HUDEP-2 (cell line): ENCODE measurements around the gene MCUR1.
A peak's percentile ranks its signal among the peaks of the same experiment; 100 is the strongest.
"Not testable (repeated sequence)": the region's sequence is repeated elsewhere in the genome, so short reads cannot be mapped to it uniquely, and the experiment has no call there.

Experiments
- DNase-seq, 76 experiments: peaks; one replicate each; lab custom pipeline; 2025; ENCODE audit not compliant: unreplicated experiment in 76 of 76; lab: John Stamatoyannopoulos, UW

Gene MCUR1, protein sequence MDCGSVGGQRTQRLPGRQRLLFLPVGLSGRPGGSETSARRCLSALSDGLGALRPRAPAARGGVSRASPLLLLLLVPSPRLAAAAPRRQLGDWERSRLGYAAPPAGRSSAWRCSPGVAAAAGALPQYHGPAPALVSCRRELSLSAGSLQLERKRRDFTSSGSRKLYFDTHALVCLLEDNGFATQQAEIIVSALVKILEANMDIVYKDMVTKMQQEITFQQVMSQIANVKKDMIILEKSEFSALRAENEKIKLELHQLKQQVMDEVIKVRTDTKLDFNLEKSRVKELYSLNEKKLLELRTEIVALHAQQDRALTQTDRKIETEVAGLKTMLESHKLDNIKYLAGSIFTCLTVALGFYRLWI

DNA sequence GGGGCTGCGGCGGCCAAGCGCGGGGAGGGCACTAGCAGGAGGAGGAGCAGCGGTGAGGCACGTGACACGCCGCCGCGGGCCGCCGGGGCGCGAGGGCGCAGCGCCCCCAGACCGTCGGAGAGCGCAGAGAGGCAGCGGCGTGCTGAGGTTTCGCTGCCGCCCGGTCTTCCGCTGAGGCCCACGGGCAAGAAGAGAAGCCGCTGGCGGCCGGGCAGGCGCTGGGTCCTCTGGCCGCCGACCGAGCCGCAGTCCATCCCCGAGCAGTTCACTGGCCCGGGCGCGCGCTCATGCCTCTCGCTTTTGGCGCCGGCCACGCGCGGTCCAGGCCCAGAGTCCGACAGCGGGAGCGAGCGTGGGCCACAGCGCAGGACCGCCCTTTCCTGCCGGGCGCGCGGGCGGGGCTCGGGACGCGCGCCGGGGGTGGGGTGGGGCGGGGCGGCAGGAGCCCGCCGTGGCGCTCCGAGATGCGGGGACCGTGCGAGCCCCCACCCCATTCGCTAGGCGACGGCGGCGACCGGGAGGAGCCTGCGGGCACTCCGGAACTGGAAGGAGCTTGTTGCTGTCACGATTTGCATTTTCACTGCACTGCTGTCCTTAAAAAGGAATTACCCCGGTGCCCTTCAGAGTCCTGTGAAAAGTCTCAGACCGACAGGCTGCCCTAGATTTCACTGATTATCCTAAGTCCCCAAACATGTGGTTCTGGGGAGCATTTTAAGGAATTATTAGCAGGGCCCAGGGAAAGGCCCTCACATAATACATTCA lies at the start of gene MCUR1:
MCUR1 (minus strand) TSS at position 382 of the 762 bp plus-strand sequence; CDS start at position 254, 128 bp downstream.
- DNase-seq, result peak in 73 of 76 experiments; percentile 39 to 91 (median 80)

DNA sequence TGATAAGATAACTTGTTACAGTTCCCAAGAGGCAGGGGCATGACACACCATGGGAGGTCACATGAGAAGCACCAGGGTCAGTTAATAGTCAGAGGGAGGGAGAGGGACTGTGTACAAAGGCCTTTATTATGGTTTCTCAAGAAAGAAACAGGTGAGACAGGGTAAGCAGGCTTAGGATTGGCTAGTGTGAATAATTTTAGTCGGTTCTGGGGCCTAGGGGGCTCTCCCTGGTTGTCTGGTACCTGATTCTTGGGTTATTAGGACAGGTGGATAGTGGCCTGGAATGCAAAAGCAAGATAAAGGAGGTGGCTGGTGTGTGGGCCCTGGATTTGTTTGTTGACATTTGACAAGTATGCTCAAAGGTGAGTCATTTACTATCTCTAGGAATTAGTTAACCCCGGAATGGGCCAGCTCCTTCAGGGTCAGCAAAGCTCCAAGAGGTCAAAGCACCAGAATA lies 49.4 kb upstream of the MCUR1 start:
- DNase-seq, result peak in 8 of 76 experiments; percentile 12 to 44 (median 16)

DNA sequence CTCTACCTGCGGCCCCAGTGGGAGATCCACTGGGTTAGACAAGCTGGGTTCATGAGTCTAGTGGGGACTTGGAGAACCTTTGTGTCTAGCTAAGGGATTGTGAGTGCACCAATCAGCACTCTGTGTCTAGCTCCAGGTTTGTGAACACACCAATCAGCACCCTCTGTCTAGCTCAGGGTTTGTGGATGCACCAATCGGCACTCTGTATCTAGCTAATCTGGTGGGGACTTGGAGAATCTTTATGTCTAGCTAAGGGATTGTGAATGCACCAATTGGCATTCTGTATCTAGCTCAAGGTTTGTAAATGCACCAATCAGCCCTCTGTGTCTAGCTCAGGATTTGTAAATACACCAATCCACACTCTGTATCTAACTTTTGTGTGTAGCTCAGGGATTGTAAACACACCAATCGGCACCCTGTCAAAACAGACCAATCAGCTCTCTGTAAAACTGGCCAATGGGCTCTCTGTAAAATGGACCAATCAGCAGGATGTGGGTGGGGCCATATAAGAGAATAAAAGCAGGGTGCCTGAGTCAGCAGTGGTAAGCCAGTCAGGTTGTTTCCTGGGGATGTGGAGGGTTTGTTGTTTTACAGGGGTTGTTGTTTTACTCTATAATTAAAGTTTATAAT lies 46.3 kb upstream of the MCUR1 start:
- DNase-seq, result not testable (repeated sequence)

DNA sequence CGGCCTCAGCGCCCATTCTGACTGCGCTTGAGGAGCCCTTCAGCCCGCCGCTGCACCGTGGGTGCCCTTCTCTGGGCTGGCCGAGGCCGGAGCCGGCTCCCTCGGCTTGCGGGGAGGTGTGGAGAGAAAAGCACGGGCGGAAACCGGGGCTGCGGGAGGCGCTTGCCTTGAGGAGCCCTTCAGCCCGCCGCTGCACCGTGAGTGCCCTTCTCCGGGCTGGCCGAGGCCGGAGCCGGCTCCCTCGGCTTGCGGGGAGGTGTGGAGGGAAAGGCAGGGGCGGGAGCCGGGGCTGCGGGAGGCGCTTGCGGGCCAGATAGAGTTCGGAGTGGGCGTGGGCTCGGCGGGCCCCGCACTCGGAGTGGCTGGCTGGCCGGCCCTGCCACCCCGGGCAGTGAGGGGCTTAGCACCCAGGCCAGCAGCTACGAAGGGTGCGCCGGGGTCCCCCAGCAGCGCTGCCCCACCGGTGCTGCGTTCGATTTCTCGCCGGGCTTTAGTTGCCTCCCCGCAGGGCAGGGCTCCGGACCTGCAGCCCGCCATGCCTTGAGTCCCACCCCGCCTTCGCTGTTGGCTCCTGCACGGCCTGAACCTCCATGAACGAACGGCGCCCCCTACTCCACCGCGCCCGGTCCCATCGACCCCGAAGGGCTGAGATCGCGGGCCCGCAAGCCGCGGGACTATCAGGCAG lies 45.7 kb upstream of the MCUR1 start:
- DNase-seq, result peak in 1 of 76 experiments; percentile 12

DNA sequence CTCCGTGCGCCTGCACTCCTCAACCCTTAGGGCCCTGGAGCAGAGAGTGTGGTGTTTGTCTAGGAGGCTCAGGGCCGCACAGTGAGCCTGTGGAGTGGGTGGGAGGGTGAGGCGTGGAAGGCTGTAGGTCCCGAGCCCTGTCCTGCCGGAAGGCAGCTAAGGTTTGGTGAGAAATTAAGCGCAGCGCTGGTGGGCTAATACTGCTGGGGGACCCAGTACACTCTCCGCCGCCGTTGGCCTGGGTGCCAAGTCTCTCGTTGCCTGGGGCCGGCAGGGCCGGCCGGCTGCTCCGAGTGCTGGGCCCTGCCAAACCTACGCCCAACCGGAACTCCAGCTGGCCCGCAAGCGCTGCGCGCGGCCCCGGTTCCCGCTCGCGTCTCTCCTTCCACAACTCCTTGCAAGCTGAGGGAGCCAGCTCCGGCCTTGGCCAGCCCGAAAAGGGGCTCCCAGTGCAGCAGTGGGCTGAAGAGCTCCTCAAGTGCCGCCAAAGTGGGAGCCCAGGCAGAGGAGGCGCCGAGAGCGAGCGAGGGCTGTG lies 40.4 kb upstream of the MCUR1 start:
- no peak for DNase-seq

DNA sequence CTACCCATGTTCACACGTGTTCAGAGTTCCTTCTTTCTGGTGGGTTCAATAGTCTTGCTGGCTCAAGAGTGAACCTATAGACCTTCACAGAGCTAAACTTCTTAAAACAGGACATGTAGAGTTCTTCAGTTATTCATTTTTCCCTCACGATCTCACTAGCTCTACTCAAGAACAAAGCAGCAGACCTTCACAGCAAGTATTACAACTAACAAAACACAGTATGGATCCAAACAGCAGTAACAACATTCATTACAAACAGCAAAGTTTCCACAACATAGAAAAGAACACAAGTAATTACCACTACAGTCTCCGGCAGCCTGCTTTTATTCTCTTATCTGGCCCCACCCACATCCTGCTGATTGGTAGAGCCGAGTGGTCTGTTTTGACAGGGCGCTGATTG lies 39.5 kb upstream of the MCUR1 start:
- no peak for DNase-seq

DNA sequence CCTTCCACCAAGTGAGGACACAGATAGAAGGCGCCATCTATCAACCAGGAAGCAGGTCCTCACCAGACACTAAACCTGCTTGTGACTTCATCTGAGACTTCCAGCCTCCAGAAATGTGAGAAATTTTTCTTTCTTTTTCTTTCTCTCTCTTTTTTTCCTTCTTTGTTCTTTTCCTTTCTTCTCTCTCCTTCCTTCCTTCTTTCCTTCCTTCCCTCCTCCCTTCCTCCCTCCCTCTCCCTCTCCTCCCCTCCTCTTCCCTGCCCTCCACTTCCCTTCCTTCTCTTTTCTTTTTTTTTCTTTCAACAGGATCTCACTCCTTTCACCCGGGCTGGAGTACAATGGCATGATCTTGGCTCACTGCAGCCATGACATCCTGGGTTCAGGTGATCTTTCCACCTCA lies 37.4 kb upstream of the MCUR1 start:
- DNase-seq, result no peak

DNA sequence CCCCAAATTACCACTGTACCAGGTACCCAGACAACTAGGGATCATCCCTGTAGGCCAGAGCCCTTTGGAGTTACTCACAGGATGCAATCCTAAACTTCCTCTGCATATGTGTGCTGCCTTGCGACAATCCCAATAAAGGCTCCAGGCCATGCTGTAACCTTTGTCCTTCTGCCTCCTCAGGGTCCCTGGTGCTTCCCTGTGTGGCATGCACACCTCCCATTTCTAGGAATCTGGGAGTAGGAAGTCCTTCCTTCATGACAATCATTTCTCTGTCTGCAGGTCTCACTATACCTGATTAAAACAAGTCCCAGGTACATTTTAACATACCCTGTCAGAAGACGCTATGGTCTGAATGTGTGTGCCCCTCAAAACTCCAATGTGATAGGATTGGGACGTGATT lies 37.0 kb upstream of the MCUR1 start:
- DNase-seq, result no peak

DNA sequence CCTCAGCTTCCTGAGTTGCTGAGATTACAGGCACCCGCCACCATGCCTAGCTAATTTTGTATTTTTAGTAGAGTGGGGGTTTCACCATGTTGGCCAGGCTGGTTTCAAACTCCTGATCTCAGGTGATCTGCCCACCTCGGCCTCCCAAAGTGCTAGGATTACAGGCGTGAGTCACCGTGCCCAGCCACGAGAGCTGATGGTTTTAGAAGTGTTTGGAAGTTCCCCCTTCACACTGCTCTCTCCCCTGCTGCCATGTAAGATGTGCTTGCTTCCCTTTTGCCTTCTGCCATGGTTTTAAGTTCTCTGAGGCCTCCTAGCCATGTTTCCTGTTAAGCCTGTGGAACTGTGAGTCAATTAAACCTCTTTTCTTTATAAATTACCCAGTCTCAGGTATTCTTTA lies 36.3 kb upstream of the MCUR1 start:
- DNase-seq, result not testable (repeated sequence)

DNA sequence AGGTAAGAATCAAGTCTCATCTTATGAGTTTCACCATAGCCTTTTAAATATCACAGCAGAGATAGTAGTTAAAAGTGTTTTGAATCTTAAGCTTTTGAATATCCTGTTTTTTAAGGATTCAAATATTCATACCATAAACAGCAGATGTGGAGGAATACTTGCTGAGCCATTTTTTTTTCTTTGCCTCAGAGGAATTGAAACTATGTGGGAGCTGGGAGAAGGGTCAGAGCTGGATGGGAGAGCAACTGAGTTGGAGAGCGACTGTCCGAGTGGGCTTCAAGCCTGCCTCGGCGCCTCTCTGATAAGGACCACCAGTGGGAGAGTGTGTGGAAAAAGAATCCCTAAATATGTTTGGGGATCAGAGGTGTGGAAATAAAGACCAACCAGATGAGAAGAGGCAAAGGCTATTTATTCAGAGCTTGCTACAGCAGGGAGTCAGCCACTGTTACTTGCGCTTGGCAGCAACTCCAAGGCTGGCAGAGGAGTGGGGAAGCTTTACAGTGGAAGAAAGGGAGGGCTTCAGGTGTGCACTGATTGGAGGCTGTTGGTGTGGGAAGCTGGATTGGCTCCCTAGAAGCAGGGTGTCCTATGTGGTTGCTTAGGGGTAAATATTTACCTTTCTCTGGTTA lies 34.3 kb upstream of the MCUR1 start:
- no peak for DNase-seq

DNA sequence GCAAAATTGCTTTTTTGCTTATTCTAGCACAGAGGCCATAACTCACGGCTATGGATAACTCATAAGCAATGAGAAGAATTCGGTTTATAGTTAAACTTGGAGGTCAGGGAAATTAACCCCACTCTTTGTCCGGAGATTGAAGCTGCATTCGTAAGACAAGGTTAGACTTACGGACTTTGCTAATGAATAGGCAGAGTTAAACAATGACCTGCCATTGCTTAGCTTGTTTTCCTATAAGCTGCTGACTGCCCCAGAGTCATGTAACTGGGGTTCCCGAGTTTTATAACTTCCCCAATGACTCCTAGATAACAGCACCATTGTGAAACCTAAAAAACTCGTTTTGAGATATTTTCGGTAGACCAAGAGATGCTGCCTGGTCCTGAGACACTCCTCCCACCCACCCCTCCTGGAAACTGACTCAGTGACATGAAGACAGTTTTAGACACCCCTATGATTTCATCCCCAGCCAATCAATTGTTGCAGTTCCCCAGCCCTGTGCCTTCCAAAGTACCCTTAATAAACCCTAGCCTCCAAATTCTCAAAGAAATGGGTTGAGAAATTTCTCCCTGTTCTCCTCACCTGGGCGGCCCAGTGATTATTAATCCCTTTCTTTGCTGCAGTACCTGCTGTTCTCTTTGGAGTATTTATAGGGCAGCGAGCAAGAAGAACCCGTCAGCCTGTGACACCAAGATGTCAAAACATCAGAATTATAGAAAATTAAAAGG lies 33.1 kb upstream of the MCUR1 start:
- DNase-seq, result no peak

DNA sequence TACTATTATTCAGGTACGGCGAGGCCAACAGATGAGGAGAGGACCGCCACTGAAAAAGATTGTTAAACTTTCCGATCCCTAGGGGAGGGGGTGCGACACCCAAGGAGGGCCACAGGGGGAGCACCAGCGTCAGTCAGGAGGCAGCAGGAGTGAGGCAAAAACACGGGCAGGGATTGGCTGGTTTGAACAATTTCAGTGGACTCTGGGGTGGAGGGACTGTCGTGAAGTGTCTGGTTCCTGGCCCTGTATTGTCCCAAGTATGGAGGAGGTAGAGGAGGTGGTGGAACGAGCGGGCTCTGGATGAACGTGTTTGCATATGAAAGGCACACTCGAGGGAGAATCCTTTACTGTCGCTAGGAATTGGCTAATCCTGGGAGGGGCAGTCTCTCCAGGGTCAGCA lies 32.5 kb upstream of the MCUR1 start:
- no peak for DNase-seq

DNA sequence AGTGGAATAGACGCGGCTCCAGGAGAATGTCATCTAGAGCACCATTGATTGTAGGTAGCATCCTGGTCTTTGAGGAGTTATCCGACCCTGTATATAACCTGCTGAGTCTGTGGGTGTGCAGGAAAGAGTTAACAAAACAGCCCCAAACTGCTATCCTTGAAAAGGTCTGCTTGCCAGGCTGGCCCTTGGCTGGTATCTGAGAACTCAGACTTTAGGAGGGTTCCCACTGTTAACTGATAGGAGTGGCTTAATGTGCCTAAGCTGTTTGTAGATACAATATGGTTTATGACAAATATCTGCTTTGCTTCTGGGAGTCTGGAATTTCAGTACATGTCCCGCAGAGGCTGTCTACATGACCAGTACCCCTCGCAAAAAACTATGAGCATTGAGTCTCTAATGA lies 27.6 kb upstream of the MCUR1 start:
- peak in 30 of 76 experiments; percentile 13 to 61 (median 38) for DNase-seq

DNA sequence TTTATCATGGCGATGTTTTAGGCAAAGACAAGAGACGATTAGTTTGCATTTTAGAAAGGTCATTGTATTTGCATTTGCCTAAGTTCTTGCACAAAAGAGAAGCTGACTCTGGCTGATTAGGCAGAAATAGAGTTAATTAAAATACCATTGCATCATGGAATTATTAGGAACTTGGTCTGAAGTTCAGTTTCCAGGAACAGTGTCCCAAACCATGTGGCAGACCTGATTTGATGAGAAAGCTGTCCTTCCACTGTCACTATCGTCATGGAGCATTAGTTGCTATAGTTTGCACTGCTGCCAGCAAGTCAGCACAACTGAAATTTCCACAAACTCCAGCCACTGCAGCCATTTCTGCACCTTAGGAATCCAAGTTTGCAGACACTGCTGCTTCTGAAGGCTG lies 24.3 kb upstream of the MCUR1 start:
- DNase-seq, result peak in 10 of 76 experiments; percentile 8 to 54 (median 32)

DNA sequence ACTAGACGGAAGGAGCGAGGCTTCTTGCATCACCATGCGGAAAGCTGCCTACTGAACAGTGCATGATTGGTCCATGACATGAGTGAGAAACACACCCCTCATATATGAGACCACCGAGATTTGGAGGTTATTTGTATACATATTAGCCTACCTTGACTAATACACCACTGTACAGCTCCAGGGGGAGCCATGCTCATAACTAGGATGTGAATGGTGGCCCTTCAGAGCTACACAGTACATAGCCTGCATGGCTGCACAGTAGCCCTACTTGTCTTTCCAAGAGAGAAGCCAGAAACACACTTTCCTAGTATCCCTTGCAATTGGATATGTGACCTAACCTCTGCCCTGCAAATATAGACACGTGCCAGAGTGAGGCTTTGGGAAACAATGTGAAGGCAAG lies 21.8 kb upstream of the MCUR1 start:
- no peak for DNase-seq

DNA sequence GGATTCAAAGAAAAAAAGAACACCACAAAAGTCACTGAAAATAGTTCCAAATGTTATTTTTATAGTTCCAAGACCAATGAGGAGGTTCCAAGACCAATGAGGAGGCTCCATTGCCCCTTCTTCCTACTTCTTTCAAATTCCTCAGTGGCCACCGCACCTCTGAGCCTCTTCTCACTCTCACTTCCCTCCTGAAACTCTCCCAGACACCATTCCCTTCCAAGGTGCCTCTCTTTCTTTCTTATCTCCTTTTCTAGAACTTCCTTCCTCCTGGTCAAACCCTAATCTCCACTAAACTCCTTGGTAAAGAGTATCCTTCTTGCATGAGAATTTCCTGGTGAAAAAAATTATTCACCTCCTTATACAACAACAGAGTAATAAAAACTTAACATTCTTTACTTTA lies 20.4 kb upstream of the MCUR1 start:
- DNase-seq, result no peak

DNA sequence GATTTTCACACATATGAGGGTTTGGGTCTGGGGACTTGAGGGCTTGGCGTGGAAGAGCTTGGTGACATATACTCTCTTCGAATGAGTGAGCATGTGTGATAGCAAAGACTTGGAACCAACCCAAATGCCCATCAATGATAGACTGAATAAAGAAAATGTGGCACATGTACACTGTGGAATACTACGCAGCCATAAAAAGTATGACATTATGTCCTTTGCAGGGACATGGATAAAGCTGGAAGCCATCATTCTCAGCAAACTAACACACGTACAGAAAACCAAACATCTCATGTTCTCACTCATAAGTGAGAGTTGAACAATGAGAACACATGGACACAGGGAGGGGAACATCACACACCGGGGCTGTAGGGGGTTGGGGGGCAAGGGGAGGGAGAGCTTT lies 19.7 kb upstream of the MCUR1 start:
- not testable (repeated sequence) for DNase-seq

DNA sequence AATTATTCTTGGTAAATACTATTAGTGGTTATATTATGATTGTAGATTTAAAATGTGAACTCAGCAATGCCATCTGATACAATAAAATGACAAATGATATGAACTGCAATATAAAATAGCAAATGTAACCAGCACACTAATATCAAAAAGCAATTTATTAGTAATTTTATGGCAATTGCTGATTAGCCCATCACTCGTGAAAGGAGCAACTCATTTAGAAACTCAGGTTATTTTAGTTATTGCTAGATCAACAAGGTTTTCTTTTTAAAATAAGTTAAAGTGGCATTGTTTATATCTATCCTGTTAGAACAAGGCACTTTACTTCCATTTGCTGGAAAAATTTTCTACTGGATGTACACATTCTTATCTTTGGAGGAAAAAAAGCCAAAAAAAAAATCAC lies 18.4 kb upstream of the MCUR1 start:
- no peak for DNase-seq

DNA sequence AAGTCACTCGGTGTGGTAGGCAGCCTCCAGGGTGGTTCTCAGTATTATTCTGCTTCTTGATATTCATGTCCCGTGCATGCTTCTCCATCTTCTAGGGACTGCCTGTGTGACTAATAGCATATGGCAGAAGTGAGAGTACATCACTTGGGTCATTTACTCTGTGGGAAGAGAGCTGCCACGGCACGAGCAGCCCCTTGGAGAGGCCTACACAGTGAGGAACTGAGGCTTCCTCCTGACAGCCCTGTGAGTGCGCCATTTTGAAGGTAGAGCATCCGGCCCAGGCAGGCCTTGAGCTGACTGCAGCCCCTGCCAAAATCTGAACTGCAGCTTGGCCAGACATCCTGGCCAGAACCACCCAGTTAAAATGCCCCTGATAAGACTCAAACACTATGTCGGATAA lies 17.3 kb upstream of the MCUR1 start:
- no peak for DNase-seq
